Activated CD8-positive, alpha-beta memory T cell treated with anti-CD3 and anti-CD28 coated beads for 24 hours (primary cell): ENCODE data around the gene FRMPD4.

Experiments used
- DNase-seq: peaks from one replicate; pipeline ENCODE4 v3.0.0-alpha.2; 2020

Gene FRMPD4

DNA sequence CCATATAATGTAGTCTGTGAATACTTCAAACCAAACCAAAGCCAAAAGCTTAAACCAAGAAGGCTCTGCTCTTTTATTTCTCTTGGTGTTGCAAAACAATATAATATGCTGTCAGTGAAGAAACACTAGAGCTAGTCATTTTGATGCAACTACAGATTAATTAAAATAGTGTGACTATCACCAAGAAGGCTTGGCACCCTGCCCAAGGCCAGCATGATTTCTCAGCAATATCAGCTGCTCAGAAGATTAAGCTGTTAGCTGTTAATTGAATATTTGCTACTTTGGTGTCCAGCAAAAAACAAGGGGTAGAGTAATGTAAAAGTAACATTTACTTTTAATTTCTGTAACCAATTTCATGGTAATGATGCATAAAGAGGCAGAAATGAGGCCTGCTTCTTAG lies 548.1 kb downstream of the FRMPD4 start:
- DNase-seq = no peak

DNA sequence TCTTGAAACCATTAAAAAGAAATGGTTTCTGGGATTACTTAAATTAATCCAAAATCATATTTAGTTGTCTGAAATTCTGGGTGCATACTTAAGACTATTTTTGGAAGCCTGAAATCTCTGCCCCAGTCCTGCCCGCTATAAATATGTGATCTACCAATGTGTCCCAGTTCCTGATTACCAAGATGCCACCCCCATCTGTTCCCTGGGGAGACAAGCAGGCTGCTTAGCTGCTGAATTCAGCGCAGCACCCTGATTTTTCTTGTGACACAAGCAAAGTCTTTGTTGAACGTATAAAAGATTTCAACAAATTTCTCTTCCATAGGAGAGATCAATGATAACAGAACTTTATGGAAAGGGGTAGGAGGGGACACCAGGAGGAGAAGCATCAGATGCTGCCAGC lies 552.4 kb downstream of the FRMPD4 start:
- no peak for DNase-seq

DNA sequence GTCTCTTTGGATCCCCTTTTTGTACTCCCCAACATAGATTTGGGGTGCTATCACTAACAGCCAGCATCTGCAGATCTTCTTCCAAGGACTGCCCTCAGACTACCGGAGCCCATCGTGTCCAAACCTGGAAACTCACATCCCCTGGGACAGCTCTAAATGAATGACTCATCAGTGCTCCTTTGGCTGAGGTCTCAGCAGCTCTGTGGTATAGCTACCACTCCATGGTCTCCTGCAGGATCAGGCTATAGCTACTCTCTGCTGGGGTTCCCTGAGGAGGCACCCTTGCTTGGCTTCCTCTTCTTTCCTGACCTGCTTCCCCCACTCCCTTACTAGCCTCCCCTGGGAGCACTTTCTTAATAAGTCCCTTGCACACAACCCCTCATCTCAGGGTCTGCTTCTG lies 555.5 kb downstream of the FRMPD4 start:
- no peak for DNase-seq

DNA sequence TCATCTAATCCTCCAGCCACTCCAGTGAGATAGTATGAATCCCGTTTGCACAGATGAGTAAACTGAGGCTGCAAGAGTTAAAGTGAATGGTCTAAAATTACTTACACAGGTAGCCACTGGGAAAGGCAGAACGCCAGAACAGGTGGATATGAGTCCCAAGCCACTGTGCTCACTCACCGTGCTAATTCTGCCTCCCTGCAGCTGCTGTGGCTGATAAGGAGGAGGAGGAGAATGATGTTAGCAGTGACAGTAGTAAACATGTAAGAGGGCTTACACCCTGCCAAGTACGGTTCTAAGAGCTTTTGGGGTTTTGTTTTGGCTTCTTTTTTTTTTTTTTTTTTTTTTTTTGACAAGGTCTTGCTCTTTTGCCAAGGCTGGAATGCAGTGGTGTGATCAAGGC lies 562.5 kb downstream of the FRMPD4 start:
- no peak for DNase-seq

DNA sequence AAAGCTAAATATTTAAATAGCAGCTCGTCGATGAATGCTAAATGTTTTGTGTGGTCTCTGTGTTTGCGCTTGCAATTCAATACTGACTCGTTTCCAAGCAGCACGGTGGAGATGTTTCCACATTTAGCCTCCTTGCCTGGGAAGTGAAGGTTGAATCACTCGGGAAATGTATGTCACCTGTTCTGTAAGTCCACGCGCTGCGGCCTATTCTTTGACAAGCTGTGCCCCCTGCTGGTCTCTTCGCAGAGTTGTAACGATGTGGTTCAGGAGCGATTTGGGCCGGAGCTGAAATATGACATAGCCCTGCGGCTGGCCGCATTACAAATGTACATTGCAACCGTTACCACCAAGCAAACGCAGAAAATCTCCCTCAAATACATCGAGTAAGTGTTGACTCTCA lies 563.4 kb downstream of the FRMPD4 start:
- DNase-seq = no peak

DNA sequence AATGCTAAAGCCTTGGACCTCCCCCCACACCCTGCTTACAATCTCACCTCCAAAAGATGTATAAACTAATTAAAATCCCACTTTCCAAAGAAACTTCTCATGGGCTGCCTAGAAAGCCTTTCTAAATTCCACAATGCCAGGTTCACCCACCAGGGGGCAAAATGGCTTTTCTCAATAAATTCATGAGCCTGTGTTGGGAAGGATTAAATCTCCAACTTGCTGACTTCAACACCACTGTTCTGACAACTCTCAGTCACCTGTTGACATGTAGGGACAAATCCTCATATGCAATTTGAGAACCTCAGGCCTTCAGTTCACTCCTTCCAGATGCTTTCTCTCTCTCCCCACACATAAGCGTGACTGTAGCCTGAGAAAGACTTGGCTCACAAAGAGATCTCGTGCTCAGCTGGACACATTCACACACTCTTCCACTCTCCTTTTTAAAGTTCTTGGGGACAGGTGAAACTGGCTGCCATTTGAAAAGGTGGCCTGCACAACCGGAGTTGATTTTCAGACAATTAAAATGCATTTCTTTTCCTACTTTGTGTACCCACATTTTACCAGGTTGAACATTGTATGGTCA lies 564.3 kb downstream of the FRMPD4 start:
- DNase-seq = no peak

DNA sequence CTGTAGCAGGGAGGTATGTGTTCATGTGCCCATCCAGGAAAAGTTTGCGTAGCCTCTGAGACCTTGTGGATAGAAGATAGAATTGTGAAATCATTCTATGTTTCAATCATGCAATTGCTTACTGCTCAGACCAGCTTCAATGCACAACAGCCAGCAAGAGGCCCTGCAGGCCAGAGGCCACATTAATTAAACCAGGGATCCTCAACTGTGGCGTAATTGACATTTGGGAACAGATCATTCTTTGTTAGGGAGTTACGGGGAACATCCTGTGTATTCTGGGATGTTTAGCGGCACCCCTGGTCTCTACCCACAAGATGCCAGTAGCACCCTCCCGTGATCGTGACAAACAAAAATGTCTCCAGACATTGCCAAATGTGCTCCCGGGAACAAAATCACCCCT lies 566.4 kb downstream of the FRMPD4 start:
- no peak for DNase-seq

DNA sequence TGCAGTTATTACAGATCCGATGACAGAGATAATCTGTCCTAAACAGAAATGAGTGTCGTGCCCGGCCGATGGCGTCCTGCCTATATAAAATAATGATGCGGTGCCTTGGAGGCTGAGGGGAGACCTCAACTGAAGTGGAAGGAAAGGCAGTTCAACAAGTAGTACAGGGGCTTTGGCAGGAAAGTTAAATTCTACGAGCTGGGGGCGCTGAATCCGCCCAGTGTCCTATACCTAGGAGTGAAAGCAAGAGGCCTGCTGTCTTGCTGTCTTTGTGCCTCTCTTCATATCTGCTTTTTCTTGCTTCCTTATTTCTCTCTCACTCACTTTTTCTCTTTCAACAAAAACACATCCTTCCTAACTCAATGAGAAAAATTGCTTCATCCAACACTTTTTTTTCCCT lies 570.8 kb downstream of the FRMPD4 start:
- DNase-seq = no peak

DNA sequence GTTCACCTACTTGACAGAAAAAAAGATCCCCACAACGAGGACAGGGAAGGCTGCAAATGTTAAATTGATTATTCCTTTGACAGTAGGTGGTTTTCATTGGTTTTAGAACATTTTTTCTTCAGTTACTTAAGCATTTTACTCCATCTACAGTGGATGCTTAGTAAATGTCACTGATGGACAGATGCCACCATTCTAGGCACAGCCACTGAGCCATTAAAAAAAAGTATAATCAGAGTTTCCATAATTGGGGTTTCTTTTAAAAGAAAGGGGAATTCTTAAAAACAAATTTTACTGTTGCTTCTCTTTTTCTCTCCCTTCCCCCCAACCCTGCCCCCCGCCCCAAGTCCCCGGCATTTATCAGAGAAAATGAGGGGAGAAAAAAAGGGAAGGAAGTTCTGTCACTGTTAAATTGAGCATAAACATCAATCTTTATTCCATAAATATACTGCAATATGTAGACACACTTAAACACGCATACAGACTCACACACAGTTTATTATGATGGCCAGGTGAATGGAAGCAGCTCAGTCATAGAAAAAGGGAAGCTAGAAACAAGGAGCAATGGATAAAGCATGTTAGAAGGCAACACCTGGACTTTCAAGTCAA lies 573.3 kb downstream of the FRMPD4 start:
- no peak for DNase-seq

DNA sequence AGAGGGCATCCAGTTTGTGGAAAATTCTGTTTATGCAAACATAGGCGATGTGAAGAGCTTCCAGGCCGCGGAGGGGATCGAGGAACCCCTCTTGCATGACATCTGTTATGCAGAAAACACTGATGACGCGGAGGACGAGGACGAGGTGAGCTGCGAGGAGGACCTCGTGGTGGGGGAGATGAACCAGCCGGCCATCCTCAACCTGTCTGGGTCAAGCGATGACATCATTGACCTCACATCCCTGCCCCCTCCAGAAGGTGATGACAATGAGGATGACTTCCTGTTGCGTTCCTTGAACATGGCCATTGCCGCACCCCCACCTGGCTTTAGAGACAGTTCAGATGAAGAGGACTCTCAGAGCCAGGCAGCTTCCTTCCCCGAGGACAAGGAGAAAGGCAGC lies 578.3 kb downstream of the FRMPD4 start:
- no peak for DNase-seq

DNA sequence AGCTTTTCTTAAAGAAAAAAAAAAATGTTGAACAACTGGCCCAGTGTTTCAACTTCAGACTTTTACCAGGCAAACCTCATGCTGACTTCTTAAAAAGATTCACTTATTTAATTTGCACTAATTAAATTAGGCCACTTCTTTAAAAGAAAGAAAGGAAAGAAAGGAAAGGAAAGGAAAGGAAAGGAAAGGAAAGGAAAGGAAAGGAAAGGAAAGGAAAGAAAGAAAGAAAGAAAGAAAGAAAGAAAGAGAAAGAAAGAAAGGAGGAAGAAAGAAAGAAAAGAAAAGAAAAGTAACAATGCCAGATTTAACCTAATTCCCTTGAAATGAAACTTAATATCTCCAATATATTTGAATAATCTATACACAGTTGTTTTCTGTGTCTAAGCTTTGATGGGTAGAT lies 581.6 kb downstream of the FRMPD4 start:
- no peak for DNase-seq

DNA sequence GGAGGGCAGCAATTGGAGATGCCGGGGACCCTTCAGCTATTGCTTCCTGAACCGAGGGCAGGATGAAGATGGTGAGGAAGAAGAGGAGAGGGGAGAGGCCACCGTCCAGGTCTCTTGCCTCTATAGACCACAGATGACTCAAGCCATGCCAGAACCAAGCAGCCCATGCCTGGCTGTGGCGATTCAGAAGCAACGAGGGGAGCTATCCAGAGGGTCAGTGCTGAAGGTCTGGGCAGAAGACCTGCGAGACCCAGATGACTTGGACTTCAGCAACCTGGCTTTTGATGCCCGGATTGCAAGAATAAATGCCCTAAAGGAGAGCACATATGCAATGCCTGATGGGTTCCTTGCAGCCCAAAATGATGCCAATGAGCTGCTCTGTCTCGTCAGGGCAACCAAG lies 582.8 kb downstream of the FRMPD4 start:
- DNase-seq = no peak

DNA sequence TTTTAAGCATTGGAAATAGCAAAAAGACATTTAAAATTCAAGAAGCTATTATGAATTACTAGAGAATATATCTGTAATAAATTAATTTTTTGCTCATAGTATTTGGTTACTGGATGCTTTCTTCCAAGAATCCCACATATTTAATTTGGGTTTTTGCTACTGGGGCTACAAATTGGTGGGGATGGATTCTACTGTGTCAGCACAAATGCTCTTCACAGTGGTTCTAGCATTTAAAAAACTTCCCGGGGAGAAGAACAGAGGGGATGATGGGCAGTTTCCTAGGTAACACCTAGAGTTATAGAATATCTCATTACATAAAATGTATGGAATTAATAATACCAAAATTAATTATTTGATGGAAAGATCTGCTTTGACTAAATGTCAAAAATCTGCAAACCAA lies 584.0 kb downstream of the FRMPD4 start:
- no peak for DNase-seq

DNA sequence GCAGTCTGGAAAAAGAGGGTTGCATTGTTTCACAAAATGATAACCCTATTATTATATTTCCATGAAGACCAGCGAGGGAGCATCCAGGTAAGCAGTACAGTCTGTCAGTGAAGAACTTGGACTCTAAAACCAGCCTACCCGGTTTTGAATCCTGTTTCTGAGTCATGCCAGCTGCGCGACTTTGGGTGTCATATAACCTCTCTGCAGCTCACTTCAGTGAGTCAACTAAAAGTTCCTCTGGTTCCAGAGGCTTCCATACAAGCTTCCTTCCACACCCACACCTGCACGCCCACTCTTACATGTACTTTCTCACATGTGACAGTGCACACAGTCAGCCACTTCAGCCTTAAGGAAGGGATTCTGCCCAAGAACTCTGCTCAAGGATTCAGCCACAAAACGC lies 603.1 kb downstream of the FRMPD4 start:
- DNase-seq = no peak

DNA sequence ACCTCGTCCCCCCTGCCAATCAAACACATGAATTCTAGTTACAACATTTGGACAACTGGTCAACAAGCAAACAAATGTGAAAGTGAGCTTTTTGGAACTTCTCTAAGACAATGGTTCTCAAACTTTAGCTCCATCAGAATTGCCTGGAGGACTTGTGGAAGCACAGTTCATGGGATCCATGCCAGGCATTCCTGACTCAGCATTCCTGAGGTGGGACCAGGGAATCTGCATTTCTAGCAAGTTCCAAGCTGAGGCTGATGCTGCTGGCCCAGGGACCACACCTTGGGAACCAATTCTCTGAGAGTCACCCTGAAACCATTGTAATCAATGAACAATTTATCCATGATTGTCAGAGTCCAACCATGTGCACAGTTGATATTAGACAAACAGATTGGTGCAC lies 609.2 kb downstream of the FRMPD4 start:
- DNase-seq = no peak

DNA sequence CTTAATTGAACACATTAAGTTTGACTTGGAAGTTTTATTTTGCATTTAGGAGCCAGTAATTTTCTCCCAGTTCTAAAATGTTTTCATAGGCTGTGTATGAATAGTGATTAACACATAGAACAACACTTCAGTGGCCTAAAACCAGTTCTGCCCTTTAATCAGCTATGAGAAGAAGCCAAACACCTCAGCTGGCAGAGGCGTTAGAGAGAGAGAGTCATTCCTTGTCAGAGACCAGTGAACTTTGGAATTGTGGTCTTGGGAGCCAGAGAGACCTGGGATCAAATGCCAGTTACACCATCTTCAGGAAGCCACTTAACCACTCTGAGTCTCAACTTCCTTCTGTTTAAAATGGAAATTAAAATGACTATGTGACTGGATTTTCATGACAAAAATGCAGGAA lies 613.6 kb downstream of the FRMPD4 start:
- no peak for DNase-seq

DNA sequence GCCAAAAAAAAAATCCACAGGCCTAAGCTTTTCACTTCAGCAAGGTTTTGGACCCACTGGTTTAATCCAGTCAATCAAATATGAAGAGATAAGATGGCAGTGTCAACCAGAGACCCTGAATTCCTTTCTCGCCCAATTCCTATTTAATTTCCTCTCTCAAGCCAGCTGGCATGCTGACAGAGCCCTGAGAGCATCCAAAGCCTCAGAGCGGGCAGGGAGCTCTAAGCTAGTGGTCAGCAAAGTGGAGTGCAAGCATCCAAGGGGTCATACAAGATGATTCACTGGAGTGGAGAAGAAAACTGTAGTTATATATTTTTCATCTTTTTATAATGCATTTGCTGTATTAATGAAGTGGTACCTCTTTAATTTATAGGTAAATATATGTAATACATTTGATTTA lies 615.1 kb downstream of the FRMPD4 start:
- no peak for DNase-seq

DNA sequence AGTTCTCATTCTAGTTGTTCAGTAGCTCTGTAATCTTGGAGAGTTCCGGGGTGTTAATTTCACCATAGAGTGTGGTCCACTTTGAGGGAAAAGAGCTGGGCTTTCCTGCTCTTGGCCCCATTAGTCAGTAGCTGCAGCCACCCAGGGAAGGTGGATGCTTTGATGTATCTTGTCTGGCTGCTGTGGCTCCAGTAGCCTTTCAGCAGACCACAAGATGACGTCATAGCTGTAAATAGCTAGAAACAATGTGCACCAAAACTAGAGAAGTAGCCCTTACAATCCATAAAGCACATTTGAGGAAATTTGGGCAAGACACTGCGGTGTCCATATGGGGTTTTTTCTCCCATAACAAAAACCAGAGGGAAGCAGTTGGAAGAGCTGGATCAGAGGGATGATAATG lies 620.0 kb downstream of the FRMPD4 start:
- no peak for DNase-seq

DNA sequence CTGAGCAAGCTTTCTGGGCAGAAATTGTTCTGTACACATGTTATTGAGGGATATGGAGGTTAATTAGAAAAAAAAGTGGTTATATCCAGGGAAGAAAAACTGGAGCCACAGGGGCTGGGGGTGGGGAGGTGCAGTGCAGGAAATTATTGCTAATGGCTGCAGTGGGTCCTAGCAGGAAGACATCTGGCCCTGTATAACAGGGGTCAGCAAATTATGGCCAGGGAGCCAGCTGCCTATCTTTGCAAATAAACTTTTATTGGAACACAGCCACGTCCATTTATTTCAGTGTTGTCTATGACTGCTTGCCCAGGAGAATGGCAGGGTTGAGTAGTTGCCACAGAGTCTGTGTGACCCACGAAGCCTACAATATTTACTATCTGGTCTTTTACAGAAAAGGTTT lies 629.6 kb downstream of the FRMPD4 start:
- no peak for DNase-seq

DNA sequence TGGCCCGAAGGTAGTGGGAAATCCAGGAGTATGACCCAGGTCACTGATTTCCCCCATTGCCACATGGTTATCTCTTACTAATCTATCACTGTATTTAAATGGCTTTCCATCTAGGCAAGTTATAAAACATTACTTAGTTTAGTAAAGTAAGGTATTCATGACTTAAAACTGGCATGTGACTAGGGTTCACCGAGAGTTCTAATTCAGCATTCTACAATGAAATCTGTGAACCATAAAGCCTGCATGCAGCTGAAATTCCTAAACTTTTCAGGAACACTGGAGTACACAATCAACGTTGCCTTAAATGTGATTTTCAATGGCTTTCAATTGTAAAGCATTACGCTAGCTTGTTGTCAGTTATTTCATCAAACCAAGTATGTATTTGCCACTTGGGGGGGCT lies 630.2 kb downstream of the FRMPD4 start:
- no peak for DNase-seq

DNA sequence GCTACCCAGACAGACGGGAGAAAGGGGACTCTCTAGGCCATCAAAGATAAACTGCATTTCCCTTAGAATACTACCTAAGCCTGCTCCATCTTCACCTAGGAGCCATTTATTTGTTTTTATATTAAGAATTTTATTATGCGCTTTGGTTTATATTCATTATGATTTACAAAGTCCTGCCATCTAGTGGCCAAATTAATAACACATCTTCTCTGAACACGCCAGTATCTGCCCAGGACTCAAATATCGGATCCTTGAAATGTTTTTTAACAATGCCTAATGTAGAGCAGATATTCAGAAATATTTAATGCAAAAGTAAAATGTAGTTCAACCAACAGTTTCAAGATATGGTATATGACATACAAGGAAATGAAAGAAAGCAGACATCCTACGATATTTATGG lies 632.2 kb downstream of the FRMPD4 start:
- no peak for DNase-seq

DNA sequence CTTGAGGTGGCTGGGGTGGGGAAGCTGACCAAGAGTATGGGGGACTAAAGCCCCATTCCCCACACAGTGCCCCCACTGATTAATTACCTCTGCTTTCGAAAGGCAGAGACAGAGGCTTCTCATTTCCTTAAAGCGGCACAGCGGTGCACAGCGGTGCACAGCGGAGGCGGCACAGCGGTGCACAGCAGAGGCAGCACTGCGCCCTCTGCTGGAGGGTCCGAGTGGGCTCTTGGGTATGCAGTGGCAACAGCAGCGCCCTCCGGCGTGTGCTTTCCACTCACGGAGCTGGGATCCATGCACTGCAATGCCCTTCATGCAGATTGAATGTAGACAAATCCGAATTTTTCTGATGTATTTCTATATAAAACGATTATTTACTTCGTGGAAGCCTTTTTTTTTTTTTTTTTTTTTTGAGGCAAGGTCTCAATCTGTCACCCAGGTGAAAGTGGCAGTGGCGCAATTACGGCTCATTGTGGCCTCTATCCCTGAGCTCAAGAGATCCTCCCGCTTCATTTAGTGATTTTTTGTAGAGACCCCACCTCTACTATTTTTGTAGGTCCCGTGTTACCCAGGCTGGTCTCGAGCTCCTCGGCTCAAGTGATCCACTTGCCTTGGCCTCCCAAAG lies 633.3 kb downstream of the FRMPD4 start:
- peak; percentile 78 for DNase-seq
